RWPE2 (cell line): ENCODE results near the gene TFPT.

Experiments
- ATAC-seq: fragments of 200-7000 bp; cut with Tn5 transposase; 3 replicates; pipeline ENCODE4 v1.9.1; 2021; ENCODE audit warnings: low read depth
- DNase-seq: peaks from one replicate; pipeline ENCODE4 v3.0.0-alpha.2; 2020; ENCODE audit warnings: low spot score
- H3K27ac ChIP-seq: fragments of 450-650 bp; 2 replicates; pipeline ENCODE4 v1.5.1; 2017; ENCODE audit warnings: mild to moderate bottlenecking; ENCODE audit not compliant: poor library complexity, severe bottlenecking
- H3K27me3 ChIP-seq: fragments of 250-450 bp; sonication (Bioruptor Pico); 2 replicates; pipeline ENCODE4 v1.5.1; 2021; ENCODE audit warnings: mild to moderate bottlenecking, moderate library complexity; ENCODE audit not compliant: insufficient read depth, poor library complexity, severe bottlenecking
- H3K36me3 ChIP-seq: fragments of 250-450 bp; sonication (Bioruptor Pico); 2 replicates; pipeline ENCODE4 v1.5.1; 2020; ENCODE audit warnings: low read depth, mild to moderate bottlenecking, moderate library complexity
- H3K4me1 ChIP-seq: fragments of 250-450 bp; sonication (Bioruptor Pico); 2 replicates; pipeline ENCODE4 v1.5.1; 2021; ENCODE audit warnings: mild to moderate bottlenecking, moderate library complexity; ENCODE audit not compliant: insufficient read depth, poor library complexity, severe bottlenecking
- H3K4me3 ChIP-seq: fragments of 250-450 bp; sonication (Bioruptor Pico); 2 replicates; pipeline ENCODE4 v1.5.1; 2021; ENCODE audit warnings: mild to moderate bottlenecking, moderate library complexity; ENCODE audit not compliant: severe bottlenecking
- H3K9me3 ChIP-seq: fragments of 250-450 bp; sonication (Bioruptor Pico); 2 replicates; pipeline ENCODE4 v1.5.1; 2021; ENCODE audit warnings: mild to moderate bottlenecking, moderate library complexity; ENCODE audit not compliant: severe bottlenecking
- TF ChIP-seq, protein P1 (sequence below): fragments of 450-650 bp; IDR thresholded peaks from one replicate; pipeline ENCODE4 v1.5.1; 2017; ENCODE audit warnings: mild to moderate bottlenecking, moderate library complexity; ENCODE audit not compliant: poor library complexity, severe bottlenecking

Gene TFPT

DNA sequence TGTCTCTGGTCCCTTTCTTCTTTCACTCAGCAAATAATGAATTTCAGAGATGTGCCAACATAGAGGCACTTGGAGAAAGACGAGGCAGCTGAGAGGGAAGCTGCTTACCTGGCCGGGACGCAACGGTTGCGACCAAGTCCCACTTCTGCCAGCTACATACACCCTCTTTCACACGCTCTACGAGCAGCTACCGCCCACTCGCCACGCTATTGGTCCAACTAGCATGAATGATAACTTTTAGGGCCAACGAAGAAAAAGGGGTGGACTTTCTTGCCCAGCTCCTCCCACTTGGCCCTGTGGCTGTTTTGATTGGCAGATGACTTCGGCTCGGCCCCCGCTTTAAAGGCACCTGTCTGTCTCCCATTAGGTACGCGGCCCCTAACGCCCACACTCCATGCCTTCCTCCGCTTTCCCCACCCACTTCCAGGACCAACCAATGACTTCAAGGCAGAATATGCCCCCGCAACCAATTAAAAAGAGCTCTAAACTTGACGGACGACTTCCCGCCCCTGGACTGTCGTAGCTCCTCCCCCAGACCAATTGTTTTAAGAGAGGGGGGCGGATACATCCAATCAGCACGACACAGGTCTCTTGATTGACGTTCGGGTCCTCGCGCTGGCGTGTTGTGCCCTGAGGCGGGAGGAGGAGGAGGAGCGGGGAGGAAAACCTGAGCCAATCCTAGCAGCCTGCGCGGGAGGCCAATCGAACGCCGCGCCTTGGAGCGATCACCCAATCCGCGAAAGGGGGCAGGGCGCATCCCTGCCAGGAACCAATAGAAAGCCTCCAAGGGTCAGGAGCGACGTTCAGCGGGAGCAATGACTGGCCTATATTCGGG is 21.6 kb upstream of the TFPT start:
- Histone ChIP-seq H3K9me3 (no peaks in the 10 kb centered on the region), H3K27ac (peak overlapping the region; percentile 75), H3K27me3 (no peaks in the 10 kb centered on the region), H3K4me3 (peak overlapping the region; percentile 78), H3K36me3 (peaks cover 32% of the 10 kb centered on the region), H3K4me1 (peaks cover 3% of the 10 kb centered on the region)
- ATAC-seq (peak; percentile 84), DNase-seq (peak; percentile 100)
- TF ChIP-seq, protein P1, sequence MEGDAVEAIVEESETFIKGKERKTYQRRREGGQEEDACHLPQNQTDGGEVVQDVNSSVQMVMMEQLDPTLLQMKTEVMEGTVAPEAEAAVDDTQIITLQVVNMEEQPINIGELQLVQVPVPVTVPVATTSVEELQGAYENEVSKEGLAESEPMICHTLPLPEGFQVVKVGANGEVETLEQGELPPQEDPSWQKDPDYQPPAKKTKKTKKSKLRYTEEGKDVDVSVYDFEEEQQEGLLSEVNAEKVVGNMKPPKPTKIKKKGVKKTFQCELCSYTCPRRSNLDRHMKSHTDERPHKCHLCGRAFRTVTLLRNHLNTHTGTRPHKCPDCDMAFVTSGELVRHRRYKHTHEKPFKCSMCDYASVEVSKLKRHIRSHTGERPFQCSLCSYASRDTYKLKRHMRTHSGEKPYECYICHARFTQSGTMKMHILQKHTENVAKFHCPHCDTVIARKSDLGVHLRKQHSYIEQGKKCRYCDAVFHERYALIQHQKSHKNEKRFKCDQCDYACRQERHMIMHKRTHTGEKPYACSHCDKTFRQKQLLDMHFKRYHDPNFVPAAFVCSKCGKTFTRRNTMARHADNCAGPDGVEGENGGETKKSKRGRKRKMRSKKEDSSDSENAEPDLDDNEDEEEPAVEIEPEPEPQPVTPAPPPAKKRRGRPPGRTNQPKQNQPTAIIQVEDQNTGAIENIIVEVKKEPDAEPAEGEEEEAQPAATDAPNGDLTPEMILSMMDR: no peak

DNA sequence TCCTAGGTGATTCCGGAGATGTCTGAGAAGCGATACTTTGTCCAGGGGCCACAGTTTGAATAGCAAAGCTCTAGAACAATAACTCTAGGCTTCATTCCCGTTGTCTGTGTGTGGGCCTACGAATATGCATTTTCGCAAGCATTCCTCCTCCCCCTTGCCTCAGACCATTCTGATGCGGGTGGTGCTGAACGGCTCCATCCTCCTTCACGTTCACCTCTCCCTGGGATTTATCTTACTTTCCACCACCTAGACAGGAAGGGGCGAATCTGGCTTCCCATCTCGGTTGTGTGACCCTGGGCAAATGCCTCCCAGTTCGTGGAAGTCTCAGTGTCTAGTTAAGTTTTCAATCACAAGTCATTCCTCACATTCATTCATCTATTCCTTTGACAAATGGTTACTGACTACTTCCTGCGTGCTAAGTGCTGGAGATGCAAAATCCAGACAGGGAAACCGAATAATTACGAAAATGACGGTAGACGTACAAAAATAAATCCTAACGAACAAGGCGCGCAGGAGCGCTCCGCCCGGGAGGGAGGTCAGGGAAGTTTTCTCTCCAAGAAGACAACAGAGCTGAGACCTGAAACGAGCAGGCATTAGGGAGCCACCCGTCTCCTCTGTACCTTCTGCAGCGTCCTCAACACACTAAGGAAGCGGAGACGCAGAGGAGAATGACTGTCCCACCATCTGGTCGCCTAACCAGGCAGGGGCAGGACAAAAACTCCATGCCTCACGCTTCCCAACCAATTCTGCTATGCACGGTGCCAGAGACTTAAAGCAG is 20.8 kb upstream of the TFPT start:
- ATAC-seq (no peak; the same call in 2 of the 3 replicates), DNase-seq (no peak)
- TF ChIP-seq, protein P1: no peak
- peak overlapping the region; percentile 38 for H3K27ac ChIP-seq
- H3K9me3 ChIP-seq: no peaks in the 10 kb centered on the region
- H3K4me3 ChIP-seq: peak overlapping the region; percentile 40
- H3K4me1 ChIP-seq: peaks cover 3% of the 10 kb centered on the region
- peaks cover 24% of the 10 kb centered on the region for H3K36me3 ChIP-seq
- no peaks in the 10 kb centered on the region for H3K27me3 ChIP-seq

DNA sequence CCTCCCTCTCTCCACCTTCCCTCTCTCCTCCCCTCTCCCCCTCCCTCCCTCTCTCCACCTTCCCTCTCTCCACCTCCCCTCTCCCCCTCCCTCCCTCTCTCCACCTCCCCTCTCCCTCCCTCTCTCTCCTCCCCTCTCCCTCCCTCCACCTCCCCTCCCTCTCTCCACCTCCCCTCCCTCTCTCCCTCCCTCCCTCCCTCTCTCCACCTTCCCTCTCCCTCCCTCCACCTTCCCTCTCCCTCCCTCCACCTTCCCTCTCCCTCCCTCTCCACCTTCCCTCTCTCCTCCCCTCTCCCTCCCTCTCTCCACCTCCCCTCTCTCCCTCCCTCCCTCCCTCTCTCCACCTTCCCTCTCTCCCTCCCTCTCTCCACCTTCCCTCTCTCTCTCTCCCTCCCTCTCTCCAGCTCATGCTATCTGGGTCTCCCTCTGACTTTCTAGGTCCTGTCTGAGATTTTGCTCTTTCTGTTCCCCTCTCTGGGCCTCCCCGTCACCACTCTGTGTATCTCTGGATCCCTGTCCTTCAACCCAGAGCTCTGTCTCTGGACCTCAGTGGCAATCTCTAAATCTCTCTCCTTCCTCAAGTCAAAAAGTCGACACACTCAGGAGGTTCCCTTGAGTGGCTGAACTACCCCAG is 18.6 kb upstream of the TFPT start:
- DNase-seq (no peak), ATAC-seq (no peak)
- Histone ChIP-seq H3K4me1 (peaks cover 3% of the 10 kb centered on the region), H3K27me3 (no peaks in the 10 kb centered on the region), H3K27ac (peak overlapping the region; percentile 42), H3K9me3 (no peaks in the 10 kb centered on the region), H3K36me3 (peaks cover 4% of the 10 kb centered on the region), H3K4me3 (no peak overlapping the region)
- TF ChIP-seq, protein P1: no peak

DNA sequence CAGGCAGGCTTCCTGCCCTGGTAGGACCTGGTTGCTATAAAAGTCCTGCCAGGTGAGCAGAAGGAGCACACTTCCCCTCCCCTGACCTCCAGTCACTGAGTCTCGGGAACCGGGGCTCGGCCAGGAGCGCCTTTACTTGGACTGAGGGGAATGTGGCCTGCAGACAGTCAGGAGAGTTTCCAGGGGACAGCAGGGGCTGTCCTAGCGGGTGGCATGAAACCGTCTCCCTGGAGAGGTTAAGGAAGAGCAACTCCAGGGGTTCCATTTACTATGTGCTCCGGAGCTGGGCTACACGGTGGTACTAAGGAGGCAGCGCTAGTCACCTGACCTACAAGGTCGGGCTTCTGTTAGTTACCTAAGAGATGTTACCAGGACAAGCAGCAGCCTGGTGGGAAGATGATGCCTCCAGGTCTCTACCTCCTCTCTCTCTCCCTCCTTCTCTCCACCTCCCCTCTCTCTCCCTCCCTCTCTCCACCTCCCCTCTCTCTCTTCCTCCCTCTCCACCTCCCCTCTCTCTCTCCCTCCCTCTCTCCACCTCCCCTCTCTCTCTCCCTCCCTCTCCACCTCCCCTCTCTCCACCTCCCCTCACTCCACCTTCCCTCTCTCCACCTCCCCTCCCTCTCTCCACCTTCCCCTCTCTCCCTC is 18.0 kb upstream of the TFPT start:
- DNase-seq (no peak), ATAC-seq (no peak)
- H3K4me1 ChIP-seq: no peaks in the 10 kb centered on the region
- H3K27ac ChIP-seq: no peak overlapping the region
- TF ChIP-seq, protein P1: no peak
- no peaks in the 10 kb centered on the region for H3K9me3 ChIP-seq
- peaks cover 7% of the 10 kb centered on the region for H3K36me3 ChIP-seq
- H3K4me3 ChIP-seq: no peak overlapping the region
- no peaks in the 10 kb centered on the region for H3K27me3 ChIP-seq
